ENCODE data around the gene IFT20. TPM values are rescaled to one million over a fixed set of nuclear protein-coding genes. Genes with fewer than 3 reads are reported as not detected.
A peak's percentile ranks its signal among the peaks of the same experiment; 100 is the strongest.

Gene IFT20
- total and polyA plus RNA-seq, 9 of the 15 experiments (the other 6 are each of a cell fraction or from before 2014, with no cell fraction given) = 11.2 to 38.6 (median 20.1) TPM

GRCh38 chr17:28357061-28357900, 22.0 kb upstream of the IFT20 start, which contains the start of gene POLDIP2 (continued):
- TF ChIP-seq USF1 (CRISPR knock-in tag; IDR thresholded peaks at IDR 0.05) (peak; percentile 94), TCF3 (CRISPR knock-in tag; IDR thresholded peaks at IDR 0.05) (no peak), ZNF696 (CRISPR knock-in tag; conservative IDR thresholded peaks at IDR 0.05) (no peak), ZNF668 (CRISPR knock-in tag; IDR thresholded peaks at IDR 0.05) (no peak), ZNF165 (CRISPR knock-in tag; IDR thresholded peaks at IDR 0.05; ENCODE audit: borderline replicate concordance) (no peak), GATAD2A (IDR thresholded peaks at IDR 0.05) (no peak), ZFX (CRISPR knock-in tag; IDR thresholded peaks at IDR 0.05) (peak; percentile 88), SNAPC5 (CRISPR knock-in tag; IDR thresholded peaks at IDR 0.05) (no peak), HDAC6 (IDR thresholded peaks at IDR 0.05; ENCODE audit: low read depth, low read length) (no peak), TGIF2 (CRISPR knock-in tag; IDR thresholded peaks at IDR 0.05) (no peak), CSDE1 (IDR thresholded peaks at IDR 0.05) (no peak; a peak in 1 of 4 replicates), HES1 (IDR thresholded peaks at IDR 0.05; ENCODE audit: low read depth) (no peak), TCF7L2 (IDR thresholded peaks at IDR 0.05; ENCODE audit: low read depth, low read length) (no peak), SAFB2 (IDR thresholded peaks at IDR 0.05; ENCODE audit: borderline replicate concordance, low read depth, low read length, severe bottlenecking) (no peak), ZNF280B (CRISPR knock-in tag; IDR thresholded peaks at IDR 0.05) (no peak), ARHGAP35 (IDR thresholded peaks at IDR 0.05; ENCODE audit: partially characterized antibody) (no peak), CBX2 (IDR thresholded peaks at IDR 0.05; ENCODE audit: insufficient read depth, low read length, poor library complexity, severe bottlenecking) (no peak), TRIM28 (IDR thresholded peaks at IDR 0.05) (no peak), HMGXB4 (CRISPR knock-in tag; IDR thresholded peaks at IDR 0.05) (no peak; the same call in none of the 2 replicates), ZBTB9 (CRISPR knock-in tag; IDR thresholded peaks at IDR 0.05) (no peak), PRMT5 (CRISPR knock-in tag; IDR thresholded peaks at IDR 0.05) (no peak), FOXA1 (IDR thresholded peaks at IDR 0.05; ENCODE audit: borderline replicate concordance) (no peak)

All from K562 (cell line).